Vagina (tissue), 2 donors: ENCODE data around the gene ARRDC4.

Source experiments
- CTCF ChIP-seq, 3 experiments: fragments of 450-650 bp in 2 of 3; fragments of 200-600 bp in 1 of 3; sonication (generic) in 1 of 3; IDR thresholded peaks; one replicate each; pipeline ENCODE4 v1.5.1; 2017 to 2019; ENCODE audit warnings: antibody characterized with exemption in 3 of 3, mild to moderate bottlenecking in 2 of 3, moderate library complexity in 2 of 3
- POLR2A ChIP-seq, 2 donors: fragments of 450-650 bp; IDR thresholded peaks; one replicate each; pipeline ENCODE4 v1.6.1; 2017; ENCODE audit warnings: antibody characterized with exemption in 2 of 2, mild to moderate bottlenecking in 2 of 2, moderate library complexity in 2 of 2

GRCh38 chr15:97953254-97953653, 7.2 kb upstream of the ARRDC4 start:
- TF ChIP-seq CTCF (IDR thresholded peaks at IDR 0.05) (no peak), POLR2A (IDR thresholded peaks at IDR 0.05) (no peak)
